OCI-LY3 (cell line): Measurements from ENCODE around the gene ANKS1B.

Experiments used
- H2AFZ ChIP-seq: fragments of 200-600, 300-600 bp; shearing (Covaris generic); 2 replicates; pipeline ENCODE4 v1.6.0; 2014; ENCODE audit warnings: antibody characterized with exemption, low read depth, low read length
- H3K27ac ChIP-seq: fragments of 200-600, 300-600 bp; sonication (generic); 2 replicates; pipeline ENCODE4 v1.5.1; 2014; ENCODE audit warnings: mild to moderate bottlenecking, low read length, moderate library complexity, mixed read lengths
- H3K27me3 ChIP-seq: fragments of 200-600, 300-600 bp; sonication (generic); 2 replicates; pipeline ENCODE4 v1.6.1; 2014; ENCODE audit warnings: low read depth, low read length, mixed read lengths
- H3K36me3 ChIP-seq: fragments of 200-600, 300-600 bp; sonication (generic); replicated peaks from 2 replicates; pipeline ENCODE3; 2014; ENCODE audit warnings: low read depth, low read length, mixed read lengths
- H3K4me1 ChIP-seq: fragments of 300-600, 200-600 bp; sonication (generic); 2 replicates; pipeline ENCODE4 v1.6.1; 2014; ENCODE audit warnings: low read length, mixed read lengths
- H3K4me2 ChIP-seq: fragments of 200-600, 300-600 bp; sonication (generic); 2 replicates; pipeline ENCODE4 v1.6.1; 2014; ENCODE audit warnings: low read length, mixed read lengths
- H3K4me3 ChIP-seq: fragments of 300-600, 200-600 bp; sonication (generic); 2 replicates; pipeline ENCODE4 v1.5.1; 2014; ENCODE audit warnings: antibody characterized with exemption, mild to moderate bottlenecking, low read length, moderate library complexity
- H3K79me2 ChIP-seq: fragments of 300-600, 200-600 bp; shearing (Covaris generic); 2 replicates; pipeline ENCODE4 v1.6.1; 2014; ENCODE audit warnings: mild to moderate bottlenecking, low read length, mixed read lengths
- H3K9ac ChIP-seq: fragments of 300-600, 200-600 bp; shearing (Covaris generic); 2 replicates; pipeline ENCODE4 v1.6.0; 2014; ENCODE audit warnings: mild to moderate bottlenecking, low read length, moderate library complexity
- H3K9me3 ChIP-seq: fragments of 200-600, 300-600 bp; shearing (Covaris generic); 2 replicates; pipeline ENCODE4 v1.6.1; 2014; ENCODE audit warnings: low read length, mixed read lengths; ENCODE audit not compliant: insufficient read depth
- H4K20me1 ChIP-seq: fragments of 200-600, 300-600 bp; sonication (generic); 2 replicates; pipeline ENCODE4 v1.6.1; 2016; ENCODE audit warnings: low read length, mixed read lengths; ENCODE audit not compliant: insufficient read depth
- CTCF ChIP-seq: fragments of 200-600, 300-600 bp; sonication (generic); IDR thresholded peaks from 2 replicates; pipeline ENCODE4 v1.5.1; 2014; ENCODE audit warnings: antibody characterized with exemption, low read length, low read depth
- EZH2phosphoT487 ChIP-seq: fragments of 200-600 bp; shearing (Covaris generic); IDR thresholded peaks from 2 replicates; pipeline ENCODE4 v1.6.1; 2018; ENCODE audit warnings: antibody characterized with exemption, mixed run types, low read depth

ANKS1B gene

GRCh38 chr12:99852666-99853065 lies 132.1 kb downstream of the ANKS1B start:
- no peaks in the 10 kb centered on the region for H3K79me2 ChIP-seq
- H3K27me3 ChIP-seq, result no peaks in the 10 kb centered on the region
- TF ChIP-seq CTCF, result no peak
- TF ChIP-seq EZH2phosphoT487, result no peak
- H3K9ac ChIP-seq, result no peak overlapping the region
- H3K9me3 ChIP-seq, result no peaks in the 10 kb centered on the region
- no peak overlapping the region for H3K4me2 ChIP-seq
- H3K4me3 ChIP-seq, result no peak overlapping the region
- H2AFZ ChIP-seq, result no peak overlapping the region
- H3K36me3 ChIP-seq, result no peaks in the 10 kb centered on the region
- no peak overlapping the region for H3K27ac ChIP-seq
- no peaks in the 10 kb centered on the region for H3K4me1 ChIP-seq
- H4K20me1 ChIP-seq, result no peaks in the 10 kb centered on the region

GRCh38 chr12:99847936-99848335 lies 136.8 kb downstream of the ANKS1B start:
- Histone ChIP-seq H3K79me2 (no peaks in the 10 kb centered on the region), H4K20me1 (no peaks in the 10 kb centered on the region), H3K4me1 (no peaks in the 10 kb centered on the region), H2AFZ (no peak overlapping the region), H3K27me3 (no peaks in the 10 kb centered on the region), H3K27ac (no peak overlapping the region), H3K9me3 (no peaks in the 10 kb centered on the region), H3K4me2 (no peak overlapping the region), H3K4me3 (no peak overlapping the region), H3K36me3 (no peaks in the 10 kb centered on the region), H3K9ac (no peak overlapping the region)
- TF ChIP-seq EZH2phosphoT487 (no peak), CTCF (no peak)

GRCh38 chr12:99834710-99835109 lies 150.0 kb downstream of the ANKS1B start:
- TF ChIP-seq CTCF, result no peak
- no peak for TF ChIP-seq EZH2phosphoT487
- Histone ChIP-seq H3K36me3 (no peaks in the 10 kb centered on the region), H3K9ac (no peak overlapping the region), H3K4me2 (no peak overlapping the region), H4K20me1 (no peaks in the 10 kb centered on the region), H2AFZ (no peak overlapping the region), H3K79me2 (no peaks in the 10 kb centered on the region), H3K4me1 (no peaks in the 10 kb centered on the region), H3K4me3 (no peak overlapping the region), H3K27me3 (no peaks in the 10 kb centered on the region), H3K27ac (no peak overlapping the region), H3K9me3 (no peaks in the 10 kb centered on the region)

GRCh38 chr12:99833397-99833796 lies 151.3 kb downstream of the ANKS1B start:
- Histone ChIP-seq H2AFZ (no peak overlapping the region), H3K9ac (no peak overlapping the region), H3K79me2 (no peaks in the 10 kb centered on the region), H3K27me3 (no peaks in the 10 kb centered on the region), H3K4me3 (no peak overlapping the region), H3K36me3 (no peaks in the 10 kb centered on the region), H3K9me3 (no peaks in the 10 kb centered on the region), H3K4me2 (no peak overlapping the region), H4K20me1 (no peaks in the 10 kb centered on the region), H3K27ac (no peak overlapping the region), H3K4me1 (no peaks in the 10 kb centered on the region)
- TF ChIP-seq EZH2phosphoT487 (no peak), CTCF (no peak)
